Measurements from ENCODE around the gene BCKDHA.

BCKDHA gene

DNA sequence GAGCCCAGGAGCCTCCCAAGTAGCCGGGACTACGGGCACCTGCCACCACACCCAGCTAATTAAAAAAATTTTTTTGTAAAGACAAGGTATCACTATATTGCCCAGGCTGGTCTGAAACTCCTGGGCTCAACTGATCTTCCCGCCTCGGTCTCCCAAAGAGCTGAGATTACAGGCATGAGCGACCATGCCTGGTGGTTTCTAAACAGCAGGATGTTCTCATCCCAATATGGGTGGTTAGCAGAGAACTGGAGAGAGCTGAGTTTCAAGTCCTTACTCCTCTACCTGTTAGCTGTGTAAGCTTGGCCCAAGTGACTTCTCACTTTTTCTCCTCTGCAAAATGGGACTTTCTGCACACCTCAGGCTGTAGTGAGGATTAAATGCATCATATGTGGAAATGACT, 13.3 kb upstream of the BCKDHA start:
- no peaks in the 10 kb centered on the region for H3K4me1 ChIP-seq (ENCODE audit: control insufficient read depth, insufficient read depth, low read length)
- no peaks in the 10 kb centered on the region for H3K36me3 ChIP-seq (ENCODE audit: control insufficient read depth, insufficient read depth, low read length)
- H3K4me3 ChIP-seq (ENCODE audit: low read length): no peak overlapping the region
- DNase-seq (ENCODE audit: low read depth, low spot score): no peak
- no peaks in the 10 kb centered on the region for H3K9me3 ChIP-seq (ENCODE audit: control insufficient read depth, insufficient read depth, low read length)
- H3K27me3 ChIP-seq (ENCODE audit: control insufficient read depth, insufficient read depth, low read length): no peaks in the 10 kb centered on the region
- no CpG with 5 or more reads among the region's 5 CpGs for WGBS (ENCODE audit: insufficient coverage, insufficient read length)
- no peak overlapping the region for H3K27ac ChIP-seq (ENCODE audit: low read length)

DNA sequence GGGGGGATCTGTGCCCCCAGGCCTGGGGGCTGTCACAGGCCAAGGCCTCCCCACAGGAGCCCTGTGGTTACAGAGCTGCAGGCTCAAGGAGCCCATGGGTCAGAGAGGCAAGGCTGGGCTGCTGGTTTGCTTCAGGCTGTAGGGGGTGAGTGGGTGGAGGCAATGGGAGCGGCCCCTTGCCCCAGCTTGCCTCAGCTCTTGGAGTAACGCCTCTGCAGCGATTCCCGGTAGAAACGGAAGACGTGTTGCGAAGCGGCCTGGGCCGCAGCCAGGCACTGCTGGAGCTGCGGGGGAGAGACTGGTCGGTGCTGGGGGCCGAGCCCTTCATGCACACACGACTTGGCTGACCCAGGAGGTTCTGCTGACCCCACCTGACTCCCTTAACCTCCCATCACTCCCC, 11.2 kb upstream of the BCKDHA start:
- H3K27me3 ChIP-seq (ENCODE audit: control insufficient read depth, insufficient read depth, low read length): no peaks in the 10 kb centered on the region

DNA sequence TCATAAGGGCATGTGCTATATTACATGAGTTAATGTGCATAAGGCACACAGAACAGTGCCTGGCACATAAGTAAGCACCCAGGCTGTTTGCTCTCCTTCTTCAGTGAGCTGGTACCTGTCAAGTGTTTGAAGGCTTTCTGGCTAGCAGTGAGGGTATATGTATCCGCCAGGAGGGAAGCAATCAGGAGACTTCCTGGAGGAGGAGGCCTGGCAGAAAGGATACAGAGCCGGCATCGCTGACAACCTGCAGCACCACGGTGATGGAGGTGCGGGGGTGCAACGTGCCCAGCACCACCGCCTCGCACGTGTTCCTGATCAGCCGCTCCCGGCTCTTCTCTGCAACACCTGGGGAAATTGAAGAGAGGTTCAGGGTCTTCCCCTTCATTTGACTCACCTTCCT, 6.0 kb upstream of the BCKDHA start:
- peaks cover 12% of the 10 kb centered on the region; the same call in 1 of the 2 replicates for H3K36me3 ChIP-seq (ENCODE audit: control insufficient read depth, insufficient read depth, low read length)
- no peaks in the 10 kb centered on the region for H3K9me3 ChIP-seq (ENCODE audit: control insufficient read depth, insufficient read depth, low read length)
- no peaks in the 10 kb centered on the region for H3K4me1 ChIP-seq (ENCODE audit: control insufficient read depth, insufficient read depth, low read length)
- no peak overlapping the region for H3K27ac ChIP-seq (ENCODE audit: low read length)
- no CpG with 5 or more reads among the region's 11 CpGs for WGBS (ENCODE audit: insufficient coverage, insufficient read length)
- no peak overlapping the region for H3K4me3 ChIP-seq (ENCODE audit: low read length)
- H3K27me3 ChIP-seq (ENCODE audit: control insufficient read depth, insufficient read depth, low read length): no peaks in the 10 kb centered on the region
- no peak for DNase-seq (ENCODE audit: low read depth, low spot score)

More for the DNA sequence above, 11.2 kb upstream of the BCKDHA start:
- H3K36me3 ChIP-seq (ENCODE audit: control insufficient read depth, insufficient read depth, low read length): peaks cover 7% of the 10 kb centered on the region; the same call in 1 of the 2 replicates
- H3K9me3 ChIP-seq (ENCODE audit: control insufficient read depth, insufficient read depth, low read length): no peaks in the 10 kb centered on the region
- DNase-seq (ENCODE audit: low read depth, low spot score): no peak
- H3K4me3 ChIP-seq (ENCODE audit: low read length): no peak overlapping the region
- no peak overlapping the region for H3K27ac ChIP-seq (ENCODE audit: low read length)
- no peaks in the 10 kb centered on the region for H3K4me1 ChIP-seq (ENCODE audit: control insufficient read depth, insufficient read depth, low read length)
- no CpG with 5 or more reads among the region's 13 CpGs for WGBS (ENCODE audit: insufficient coverage, insufficient read length)

DNA sequence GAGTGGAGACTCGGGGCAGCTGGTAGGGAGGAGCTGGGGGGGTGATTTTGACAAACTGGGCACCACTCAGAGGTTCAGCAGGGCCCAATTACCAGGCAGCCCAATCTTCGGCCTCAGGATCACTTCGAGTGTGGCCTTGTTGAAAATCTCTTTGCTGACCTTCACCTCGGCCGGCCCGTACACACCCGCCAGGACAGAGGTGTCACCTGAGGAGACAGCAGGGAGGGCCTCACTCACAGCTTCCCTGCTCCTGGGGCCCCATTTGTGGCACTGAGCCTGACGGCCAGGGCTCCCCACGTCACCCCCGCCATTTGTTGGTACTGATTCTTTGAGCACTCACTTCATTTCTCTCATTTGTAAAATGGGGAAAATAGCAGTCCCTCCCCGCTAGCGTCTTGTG, 4.8 kb upstream of the BCKDHA start:
- no CpG with 5 or more reads among the region's 12 CpGs for WGBS (ENCODE audit: insufficient coverage, insufficient read length)
- H3K4me3 ChIP-seq (ENCODE audit: low read length): no peak overlapping the region
- H3K4me1 ChIP-seq (ENCODE audit: control insufficient read depth, insufficient read depth, low read length): no peaks in the 10 kb centered on the region
- no peak for DNase-seq (ENCODE audit: low read depth, low spot score)
- peaks cover 12% of the 10 kb centered on the region; the same call in 1 of the 2 replicates for H3K36me3 ChIP-seq (ENCODE audit: control insufficient read depth, insufficient read depth, low read length)
- no peaks in the 10 kb centered on the region for H3K27me3 ChIP-seq (ENCODE audit: control insufficient read depth, insufficient read depth, low read length)
- no peak overlapping the region for H3K27ac ChIP-seq (ENCODE audit: low read length)
- no peaks in the 10 kb centered on the region for H3K9me3 ChIP-seq (ENCODE audit: control insufficient read depth, insufficient read depth, low read length)

DNA sequence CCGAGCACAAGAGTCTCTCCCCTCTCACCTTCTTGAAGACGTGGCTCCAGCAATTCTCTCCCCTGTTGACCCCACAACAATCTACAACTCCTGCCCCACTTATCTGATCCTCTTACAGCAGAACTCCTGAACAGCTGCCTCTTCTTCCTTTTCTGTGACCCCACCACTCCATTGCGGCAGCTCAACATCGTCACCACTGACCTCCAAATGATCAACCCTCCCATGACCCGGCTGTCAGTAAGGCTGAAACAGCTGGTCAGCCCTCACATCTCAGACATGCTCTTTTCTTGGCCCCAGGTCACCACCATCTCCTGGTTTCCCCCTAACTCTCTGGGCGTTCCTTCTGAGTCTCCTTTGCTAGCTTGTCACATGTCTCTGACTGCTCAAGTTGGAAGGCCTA, 2.3 kb upstream of the BCKDHA start:
- DNase-seq (ENCODE audit: low read depth, low spot score): no peak
- H3K27ac ChIP-seq (ENCODE audit: low read length): no peak overlapping the region
- H3K36me3 ChIP-seq (ENCODE audit: control insufficient read depth, insufficient read depth, low read length): peaks cover 9% of the 10 kb centered on the region; the same call in 1 of the 2 replicates
- H3K4me3 ChIP-seq (ENCODE audit: low read length): no peak overlapping the region
- no peaks in the 10 kb centered on the region for H3K9me3 ChIP-seq (ENCODE audit: control insufficient read depth, insufficient read depth, low read length)
- no CpG with 5 or more reads among the region's 6 CpGs for WGBS (ENCODE audit: insufficient coverage, insufficient read length)
- no peaks in the 10 kb centered on the region for H3K27me3 ChIP-seq (ENCODE audit: control insufficient read depth, insufficient read depth, low read length)
- H3K4me1 ChIP-seq (ENCODE audit: control insufficient read depth, insufficient read depth, low read length): peaks cover 3% of the 10 kb centered on the region; the same call in 1 of the 2 replicates

DNA sequence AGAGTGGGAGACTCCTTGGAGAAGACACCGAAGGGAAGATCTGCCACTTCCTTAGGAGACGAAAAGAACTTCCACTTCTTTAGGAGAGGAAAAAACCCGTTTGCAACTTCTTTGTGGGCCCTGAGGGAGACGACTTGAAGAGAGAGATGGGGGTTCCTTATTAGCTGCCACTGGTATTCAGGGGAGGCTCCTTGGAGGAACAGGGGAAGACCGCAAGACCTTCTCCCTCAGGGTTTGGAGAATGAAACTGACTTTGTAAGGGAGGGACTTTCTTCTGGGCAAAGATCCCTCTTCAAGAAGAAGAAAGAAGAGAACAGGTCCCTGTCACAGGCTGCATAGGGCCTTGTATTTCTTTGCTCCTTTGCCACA, 416 bp downstream of the BCKDHA start:
- H3K4me1 ChIP-seq (ENCODE audit: control insufficient read depth, insufficient read depth, low read length): peaks cover 3% of the 10 kb centered on the region; the same call in 1 of the 2 replicates
- no CpG with 5 or more reads among the region's 5 CpGs for WGBS (ENCODE audit: insufficient coverage, insufficient read length)
- no peaks in the 10 kb centered on the region; the same call in 1 of the 2 replicates for H3K36me3 ChIP-seq (ENCODE audit: control insufficient read depth, insufficient read depth, low read length)
- no peak overlapping the region for H3K27ac ChIP-seq (ENCODE audit: low read length)
- peak overlapping the region; percentile 94 for H3K4me3 ChIP-seq (ENCODE audit: low read length)
- H3K27me3 ChIP-seq (ENCODE audit: control insufficient read depth, insufficient read depth, low read length): no peaks in the 10 kb centered on the region
- no peaks in the 10 kb centered on the region for H3K9me3 ChIP-seq (ENCODE audit: control insufficient read depth, insufficient read depth, low read length)
- no peak for DNase-seq (ENCODE audit: low read depth, low spot score)

DNA sequence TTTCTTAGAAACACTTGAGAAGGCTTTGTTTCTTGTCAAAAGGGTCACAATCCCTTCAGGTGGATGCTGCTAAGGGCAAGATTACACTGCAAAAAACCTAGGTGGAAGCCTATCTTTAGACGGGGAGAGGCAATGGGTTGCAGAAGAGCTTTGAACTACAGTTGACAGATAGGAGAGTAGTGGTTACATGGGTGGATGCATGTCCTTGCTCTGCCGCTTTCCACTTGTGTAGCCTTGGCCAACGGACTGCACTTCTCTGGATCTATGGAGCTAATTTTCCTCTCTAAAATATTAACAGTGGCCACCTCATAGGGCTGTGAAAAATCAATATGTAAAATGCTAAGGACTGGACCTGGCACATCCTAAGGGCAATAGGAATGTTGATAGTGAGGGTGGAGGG, 980 bp downstream of the BCKDHA start:
- Histone ChIP-seq H3K4me1 (ENCODE audit: control insufficient read depth, insufficient read depth, low read length) (peaks cover 3% of the 10 kb centered on the region; the same call in 1 of the 2 replicates), H3K27ac (ENCODE audit: low read length) (no peak overlapping the region), H3K9me3 (ENCODE audit: control insufficient read depth, insufficient read depth, low read length) (no peaks in the 10 kb centered on the region), H3K27me3 (ENCODE audit: control insufficient read depth, insufficient read depth, low read length) (no peaks in the 10 kb centered on the region), H3K4me3 (ENCODE audit: low read length) (peak overlapping the region; percentile 94; the same call in 1 of the 2 replicates), H3K36me3 (ENCODE audit: control insufficient read depth, insufficient read depth, low read length) (no peaks in the 10 kb centered on the region; the same call in 1 of the 2 replicates)
- DNase-seq (ENCODE audit: low read depth, low spot score): no peak
- no CpG with 5 or more reads among the region's 3 CpGs for WGBS (ENCODE audit: insufficient coverage, insufficient read length)

DNA sequence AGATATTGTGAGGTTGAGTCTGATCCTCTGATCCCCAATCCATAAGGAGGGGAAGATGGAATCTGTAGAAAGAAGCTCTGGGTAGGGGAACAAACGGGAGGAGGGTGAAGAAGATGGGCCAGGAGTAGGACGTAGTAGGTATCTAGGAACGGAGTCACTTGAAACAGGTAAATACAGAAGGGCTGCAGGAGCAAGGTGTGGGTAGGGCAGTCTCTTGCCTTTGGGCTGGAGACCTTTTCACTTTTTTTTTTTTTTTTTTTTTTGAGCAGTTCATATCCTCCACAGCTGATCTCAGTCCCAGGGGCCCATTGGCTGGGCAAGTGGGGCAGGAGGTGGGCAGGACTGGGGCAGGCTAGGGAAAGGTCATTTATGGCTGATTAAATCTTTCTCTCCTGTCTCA, 1.5 kb downstream of the BCKDHA start:
- no peaks in the 10 kb centered on the region for H3K27me3 ChIP-seq (ENCODE audit: control insufficient read depth, insufficient read depth, low read length)
- no peaks in the 10 kb centered on the region; the same call in 1 of the 2 replicates for H3K36me3 ChIP-seq (ENCODE audit: control insufficient read depth, insufficient read depth, low read length)
- WGBS (ENCODE audit: insufficient coverage, insufficient read length): no CpG with 5 or more reads among the region's 3 CpGs
- H3K4me1 ChIP-seq (ENCODE audit: control insufficient read depth, insufficient read depth, low read length): peaks cover 3% of the 10 kb centered on the region; the same call in 1 of the 2 replicates
- no peak for DNase-seq (ENCODE audit: low read depth, low spot score)
- no peak overlapping the region for H3K4me3 ChIP-seq (ENCODE audit: low read length)
- no peak overlapping the region for H3K27ac ChIP-seq (ENCODE audit: low read length)
- H3K9me3 ChIP-seq (ENCODE audit: control insufficient read depth, insufficient read depth, low read length): no peaks in the 10 kb centered on the region

DNA sequence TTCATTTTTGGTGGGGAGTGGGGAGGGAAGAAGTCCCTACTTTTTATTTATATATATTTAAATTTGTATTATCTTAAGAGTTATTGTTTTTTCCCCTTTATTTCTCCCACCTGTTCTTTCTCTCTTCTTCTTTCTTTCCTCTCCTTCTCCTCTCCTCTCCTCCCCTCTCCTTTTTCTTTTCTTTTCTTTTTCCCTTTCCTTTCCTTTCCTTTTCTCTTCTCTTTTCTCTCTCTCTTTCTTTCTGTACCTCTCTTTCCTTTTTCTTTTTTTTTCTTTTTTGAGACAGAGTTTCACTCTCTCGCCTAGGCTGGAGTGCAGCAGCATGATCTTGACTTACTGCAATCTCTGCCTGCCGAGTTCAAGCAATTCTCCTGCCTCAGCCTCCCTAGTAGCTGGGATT, 1.9 kb downstream of the BCKDHA start:
- Histone ChIP-seq H3K27ac (ENCODE audit: low read length) (no peak overlapping the region), H3K4me3 (ENCODE audit: low read length) (no peak overlapping the region), H3K9me3 (ENCODE audit: control insufficient read depth, insufficient read depth, low read length) (no peaks in the 10 kb centered on the region), H3K27me3 (ENCODE audit: control insufficient read depth, insufficient read depth, low read length) (no peaks in the 10 kb centered on the region), H3K4me1 (ENCODE audit: control insufficient read depth, insufficient read depth, low read length) (peaks cover 3% of the 10 kb centered on the region; the same call in 1 of the 2 replicates), H3K36me3 (ENCODE audit: control insufficient read depth, insufficient read depth, low read length) (no peaks in the 10 kb centered on the region; the same call in 1 of the 2 replicates)
- DNase-seq (ENCODE audit: low read depth, low spot score): no peak
- WGBS (ENCODE audit: insufficient coverage, insufficient read length): no CpG with 5 or more reads among the region's 2 CpGs

DNA sequence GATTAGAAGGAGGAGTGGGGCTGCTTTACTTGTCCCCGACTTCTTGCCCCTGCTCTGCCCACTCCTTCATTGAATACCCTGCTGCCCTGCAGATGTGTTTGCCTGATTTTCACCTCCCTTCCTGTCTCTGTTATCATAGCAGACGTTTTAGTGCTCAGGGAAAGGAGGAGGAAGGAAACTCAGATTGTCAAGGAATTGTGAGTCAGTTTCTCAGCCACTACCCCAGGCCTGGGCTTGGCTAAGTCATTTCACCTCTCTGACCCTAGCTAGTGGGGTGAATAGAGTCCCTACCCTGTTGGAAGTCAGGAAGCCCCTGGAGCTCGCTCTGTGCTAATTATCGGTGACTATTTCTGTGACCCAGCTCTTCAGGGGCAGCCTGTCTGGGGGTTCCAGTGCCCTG, 3.9 kb downstream of the BCKDHA start:
- Histone ChIP-seq H3K9me3 (ENCODE audit: control insufficient read depth, insufficient read depth, low read length) (no peaks in the 10 kb centered on the region), H3K4me3 (ENCODE audit: low read length) (no peak overlapping the region), H3K4me1 (ENCODE audit: control insufficient read depth, insufficient read depth, low read length) (peaks cover 3% of the 10 kb centered on the region; the same call in 1 of the 2 replicates), H3K27me3 (ENCODE audit: control insufficient read depth, insufficient read depth, low read length) (no peaks in the 10 kb centered on the region), H3K36me3 (ENCODE audit: control insufficient read depth, insufficient read depth, low read length) (no peaks in the 10 kb centered on the region; the same call in 1 of the 2 replicates), H3K27ac (ENCODE audit: low read length) (no peak overlapping the region)
- no CpG with 5 or more reads among the region's 4 CpGs for WGBS (ENCODE audit: insufficient coverage, insufficient read length)
- no peak for DNase-seq (ENCODE audit: low read depth, low spot score)

DNA sequence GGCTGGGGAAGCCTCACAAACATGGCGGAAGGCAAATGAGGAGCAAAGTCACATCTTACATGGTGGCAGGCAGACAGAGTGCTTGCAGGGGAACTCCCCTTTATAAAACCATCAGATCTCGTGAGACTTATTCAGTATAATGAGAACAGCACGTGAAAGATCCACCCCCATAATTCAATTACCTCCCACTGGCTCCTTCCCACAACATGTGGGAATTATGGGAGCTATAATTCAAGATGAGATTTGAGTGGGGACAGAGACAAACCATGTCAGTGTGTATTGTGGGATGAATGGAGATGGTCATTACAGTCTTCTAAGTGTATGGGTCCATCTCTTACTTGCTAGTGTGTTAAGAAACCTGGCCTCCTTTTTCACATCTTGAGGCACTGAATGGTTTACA, 4.4 kb downstream of the BCKDHA start:
- Histone ChIP-seq H3K27ac (ENCODE audit: low read length) (no peak overlapping the region), H3K27me3 (ENCODE audit: control insufficient read depth, insufficient read depth, low read length) (no peaks in the 10 kb centered on the region), H3K4me3 (ENCODE audit: low read length) (no peak overlapping the region), H3K4me1 (ENCODE audit: control insufficient read depth, insufficient read depth, low read length) (peaks cover 3% of the 10 kb centered on the region; the same call in 1 of the 2 replicates), H3K36me3 (ENCODE audit: control insufficient read depth, insufficient read depth, low read length) (no peaks in the 10 kb centered on the region; the same call in 1 of the 2 replicates), H3K9me3 (ENCODE audit: control insufficient read depth, insufficient read depth, low read length) (no peaks in the 10 kb centered on the region)
- DNase-seq (ENCODE audit: low read depth, low spot score): no peak
- no CpG with 5 or more reads among the region's 3 CpGs for WGBS (ENCODE audit: insufficient coverage, insufficient read length)
